Endothelial cell of umbilical vein (primary cell): ENCODE measurements around the gene BCAP31. TPM values are rescaled to one million over a fixed set of nuclear protein-coding genes. Genes with fewer than 3 reads are reported as not detected.

Experiments used
- BruUV-seq: library from RNA; stranded (reverse); fragments of 400-500 nt; replicated peaks from 2 replicates; lab custom pipeline; 2021; lab: Mats Ljungman, UMichigan
- CTCF ChIA-PET: fragments of 300-600, 350-600 bp; sonication (Branson Sonifier 250); formaldehyde crosslinking; loops from one replicate; lab custom pipeline; 2021; ENCODE audit warnings: antibody characterized with exemption, inconsistent platforms; lab: Charles Lee
- POLR2A ChIA-PET: fragments of 300-600, 350-600 bp; sonication (Branson Sonifier 250); formaldehyde crosslinking; loops from one replicate; lab custom pipeline; 2021; ENCODE audit warnings: antibody characterized with exemption, inconsistent platforms; lab: Charles Lee
- DNase-seq: peaks from one replicate; pipeline ENCODE4 v3.0.0-alpha.2; 2011; ENCODE audit warnings: low read depth, low spot score
- FAIRE-seq: peaks from 2 replicates; lab custom pipeline; 2011; peaks lifted over from hg19 to GRCh38; lab: Jason Lieb, UNC
- H2AFZ ChIP-seq: 2 replicates; pipeline ENCODE4 v1.6.0; 2012; ENCODE audit warnings: low read depth, low read length, control low read depth, inconsistent platforms
- H3K27ac ChIP-seq: 2 replicates; pipeline ENCODE4 v1.5.1; 2011; ENCODE audit warnings: low read depth, mild to moderate bottlenecking, control low read depth, low read length, moderate library complexity; ENCODE audit not compliant: insufficient read depth
- H3K27me3 ChIP-seq, 2 experiments: 2 replicates each; pipeline versions ENCODE4 v1.6.0 to v1.6.1; 2011; ENCODE audit warnings: low read length in 2 of 2, mixed read lengths in 1 of 2; ENCODE audit not compliant: control insufficient read depth in 2 of 2, insufficient read depth in 2 of 2
- H3K36me3 ChIP-seq, 2 experiments: 2 replicates in 1 of 2; 3 replicates in 1 of 2; pipeline ENCODE4 v1.5.1; 2011; ENCODE audit warnings: low read length in 2 of 2, mild to moderate bottlenecking in 1 of 2, moderate library complexity in 1 of 2; ENCODE audit not compliant: control insufficient read depth in 2 of 2, insufficient read depth in 2 of 2; ENCODE audit errors: extremely low read depth in 1 of 2
- H3K4me1 ChIP-seq: 3 replicates; pipeline ENCODE4 v1.5.1; 2011; ENCODE audit warnings: mild to moderate bottlenecking, low read length; ENCODE audit not compliant: control insufficient read depth, insufficient read depth; ENCODE audit errors: extremely low read depth
- H3K4me2 ChIP-seq: 2 replicates; pipeline ENCODE4 v1.6.1; 2011; ENCODE audit warnings: low read length, control low read depth, mixed read lengths; ENCODE audit not compliant: insufficient read depth
- H3K4me3 ChIP-seq, 3 experiments: fragments of 200-600 bp in 1 of 3; sonication (generic), shearing (Covaris generic) in 1 of 3; replicated peaks in 1 of 3; 2 replicates each; pipeline ENCODE4 v1.5.1; 2011 to 2016; ENCODE audit warnings: control low read depth in 3 of 3, low read length in 3 of 3, mild to moderate bottlenecking in 2 of 3, inconsistent platforms in 1 of 3, low read depth in 1 of 3, moderate library complexity in 1 of 3; ENCODE audit not compliant: insufficient read depth in 1 of 3
- H3K79me2 ChIP-seq: 2 replicates; pipeline ENCODE4 v1.6.0; 2012; ENCODE audit warnings: low read length, inconsistent platforms; ENCODE audit not compliant: control insufficient read depth, insufficient read depth
- H3K9ac ChIP-seq: replicated peaks from 2 replicates; pipeline ENCODE3; 2011; ENCODE audit warnings: low read length, control low read depth; ENCODE audit not compliant: insufficient read depth; ENCODE audit errors: extremely low read depth
- H3K9me1 ChIP-seq: replicated peaks from 3 replicates; pipeline ENCODE4 v1.6.0; 2011; ENCODE audit warnings: mild to moderate bottlenecking, low read length; ENCODE audit not compliant: control insufficient read depth, insufficient read depth; ENCODE audit errors: extremely low read depth
- H3K9me3 ChIP-seq: replicated peaks from 2 replicates; pipeline ENCODE4 v1.5.1; 2012; ENCODE audit warnings: low read length, inconsistent platforms; ENCODE audit not compliant: control insufficient read depth, insufficient read depth
- H4K20me1 ChIP-seq: replicated peaks from 2 replicates; pipeline ENCODE3; 2011; ENCODE audit warnings: mild to moderate bottlenecking, low read length; ENCODE audit not compliant: control insufficient read depth, insufficient read depth; ENCODE audit errors: extremely low read depth
- CTCF ChIP-seq, 2 donors: IDR thresholded peaks; 1 replicate in 1 of 2; 2 replicates in 1 of 2; pipeline ENCODE4 v1.5.1; 2011; ENCODE audit warnings: low read length in 2 of 2, mild to moderate bottlenecking in 2 of 2, moderate library complexity in 2 of 2, control low read depth in 1 of 2, inconsistent platforms in 1 of 2, low read depth in 1 of 2; ENCODE audit not compliant: insufficient read depth in 1 of 2; ENCODE audit errors: extremely low read depth in 1 of 2
- EZH2 ChIP-seq: IDR thresholded peaks from 2 replicates; pipeline ENCODE4 v1.6.1; 2012; ENCODE audit warnings: borderline replicate concordance, low read depth, mild to moderate bottlenecking, moderate library complexity, low read length, inconsistent platforms; ENCODE audit not compliant: severe bottlenecking
- FOS ChIP-seq: IDR thresholded peaks from 2 replicates; pipeline ENCODE4 v1.6.1; 2011; ENCODE audit warnings: mild to moderate bottlenecking, low read length, moderate library complexity, borderline replicate concordance; ENCODE audit not compliant: insufficient read depth
- GATA2 ChIP-seq: IDR thresholded peaks from 2 replicates; pipeline ENCODE4 v1.7.0; 2011; ENCODE audit warnings: low read depth, mild to moderate bottlenecking, moderate library complexity, mixed read lengths, low read length; ENCODE audit not compliant: insufficient read length, insufficient read depth
- JUN ChIP-seq: IDR thresholded peaks from 2 replicates; pipeline ENCODE4 v1.6.1; 2011; ENCODE audit warnings: borderline replicate concordance, low read depth; ENCODE audit not compliant: insufficient read length, insufficient read depth
- MAX ChIP-seq: IDR thresholded peaks from 2 replicates; pipeline ENCODE4 v1.6.1; 2011; ENCODE audit not compliant: insufficient read depth, insufficient read length
- MYC ChIP-seq: IDR thresholded peaks from one replicate; pipeline ENCODE4 v1.6.1; 2011; ENCODE audit warnings: mild to moderate bottlenecking, low read depth, low read length
- POLR2A ChIP-seq: IDR thresholded peaks from 2 replicates; pipeline ENCODE4 v1.6.1; 2012; ENCODE audit warnings: low read depth, mild to moderate bottlenecking, control low read depth, low read length
- POLR2AphosphoS5 ChIP-seq: IDR thresholded peaks from 2 replicates; pipeline ENCODE4 v1.6.1; 2012; ENCODE audit warnings: low read depth, mild to moderate bottlenecking, control low read depth, low read length, moderate library complexity; ENCODE audit not compliant: insufficient read depth
- dilution Hi-C: fragments of 300-500 bp; cut with MboI; formaldehyde crosslinking; loops from one replicate; pipeline ENCODE4 v1.15.0; 2019; ENCODE audit warnings: low sequenced_read_pairs; ENCODE audit not compliant: extremely low pct_ligation_motif_present
- intact Hi-C: fragments of 100-400 bp; cut with micrococcal nuclease; formaldehyde crosslinking; loops from one replicate; pipeline ENCODE4 v1.10.0; 2022
- polyA plus RNA-seq, 4 experiments: library from polyadenylated mRNA; depleted of rRNA in 3 of 4; stranded (reverse) in 3 of 4; unstranded in 1 of 4; fragments of >200 nt; gene quantifications; 2 replicates each; pipeline versions ENCODE4 v1.2.1 to v1.2.3, GENCODE V29; 2011 to 2012; ENCODE audit warnings: missing spikeins in 1 of 4
- total RNA-seq: library from RNA; stranded (reverse); gene quantifications from 2 replicates; pipeline ENCODE4 v1.2.3, GENCODE V29; 2021

The BCAP31 gene
- total and polyA plus RNA-seq, 2 donors (not counting 3 experiments of a cell fraction or from before 2014, with no cell fraction given) = 169 to 203 TPM

GRCh38 chrX:153728095-153728494 lies 3.9 kb upstream of the BCAP31 start:
- POLR2A ChIA-PET = no interaction called here
- dilution Hi-C loops = no loop called here
- no peaks in the 10 kb centered on the region for H3K9me3 ChIP-seq
- H3K4me1 ChIP-seq = peaks cover 16% of the 10 kb centered on the region
- H2AFZ ChIP-seq = no peak overlapping the region
- no TSS peak for BruUV-seq
- intact Hi-C loops = no loop called here
- no peaks in the 10 kb centered on the region for H3K27me3 ChIP-seq
- FAIRE-seq = no peak
- H3K79me2 ChIP-seq = peaks cover 2% of the 10 kb centered on the region
- CTCF ChIA-PET = no interaction called here
- H3K9ac ChIP-seq = no peak overlapping the region
- H3K36me3 ChIP-seq = no peaks in the 10 kb centered on the region
- TF ChIP-seq EZH2 = no peak
- TF ChIP-seq POLR2A = no peak
- no peak for TF ChIP-seq GATA2
- no peak for TF ChIP-seq JUN
- no peak for TF ChIP-seq CTCF (IDR thresholded peaks at IDR 0.05; ENCODE audit: extremely low read depth in 1 of 2, insufficient read depth in 1 of 2, low read depth in 1 of 2, low read length in 2 of 2)
- TF ChIP-seq FOS = no peak
- TF ChIP-seq MYC = no peak
- TF ChIP-seq POLR2AphosphoS5 = no peak
- TF ChIP-seq MAX = no peak
- no peak overlapping the region for H3K4me2 ChIP-seq
- no peak overlapping the region for H3K27ac ChIP-seq
- no peak overlapping the region for H3K4me3 ChIP-seq
- H4K20me1 ChIP-seq = no peaks in the 10 kb centered on the region
- no peaks in the 10 kb centered on the region for H3K9me1 ChIP-seq
- no peak for DNase-seq
